Neural cell (in vitro differentiated cells): ENCODE results near the gene HNF1B.

ENCODE experiments used
- POLR2AphosphoS5 ChIP-seq: IDR thresholded peaks from 2 replicates; pipeline ENCODE4 v1.6.1; 2012
- TF ChIP-seq, protein P1 (sequence below): fragments of 450-650 bp; IDR thresholded peaks from 2 replicates; pipeline ENCODE4 v1.5.1; 2014; ENCODE audit warnings: antibody characterized with exemption, mild to moderate bottlenecking, moderate library complexity; ENCODE audit not compliant: poor library complexity, severe bottlenecking

DNA sequence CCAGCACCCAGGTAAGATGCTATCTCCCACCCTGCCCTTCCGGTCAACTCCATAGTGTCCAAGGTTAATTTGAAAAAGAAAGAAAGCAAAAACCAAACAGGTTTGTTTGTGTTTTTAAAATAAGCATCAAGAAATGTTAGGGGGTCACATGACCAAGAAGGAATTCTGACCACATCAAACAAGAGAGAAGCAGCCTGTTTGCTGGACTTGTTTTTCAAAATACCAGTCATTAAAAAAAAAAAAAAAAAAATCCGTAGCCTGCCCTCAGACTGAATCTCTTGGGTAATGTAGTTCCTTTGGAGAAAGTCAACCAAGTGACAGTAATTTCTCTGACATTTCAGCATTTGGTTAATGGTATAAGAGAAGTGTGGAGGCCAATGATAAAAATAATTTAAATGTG is 38.4 kb downstream of the HNF1B start:
- no peak for TF ChIP-seq POLR2AphosphoS5
- TF ChIP-seq, protein P1, sequence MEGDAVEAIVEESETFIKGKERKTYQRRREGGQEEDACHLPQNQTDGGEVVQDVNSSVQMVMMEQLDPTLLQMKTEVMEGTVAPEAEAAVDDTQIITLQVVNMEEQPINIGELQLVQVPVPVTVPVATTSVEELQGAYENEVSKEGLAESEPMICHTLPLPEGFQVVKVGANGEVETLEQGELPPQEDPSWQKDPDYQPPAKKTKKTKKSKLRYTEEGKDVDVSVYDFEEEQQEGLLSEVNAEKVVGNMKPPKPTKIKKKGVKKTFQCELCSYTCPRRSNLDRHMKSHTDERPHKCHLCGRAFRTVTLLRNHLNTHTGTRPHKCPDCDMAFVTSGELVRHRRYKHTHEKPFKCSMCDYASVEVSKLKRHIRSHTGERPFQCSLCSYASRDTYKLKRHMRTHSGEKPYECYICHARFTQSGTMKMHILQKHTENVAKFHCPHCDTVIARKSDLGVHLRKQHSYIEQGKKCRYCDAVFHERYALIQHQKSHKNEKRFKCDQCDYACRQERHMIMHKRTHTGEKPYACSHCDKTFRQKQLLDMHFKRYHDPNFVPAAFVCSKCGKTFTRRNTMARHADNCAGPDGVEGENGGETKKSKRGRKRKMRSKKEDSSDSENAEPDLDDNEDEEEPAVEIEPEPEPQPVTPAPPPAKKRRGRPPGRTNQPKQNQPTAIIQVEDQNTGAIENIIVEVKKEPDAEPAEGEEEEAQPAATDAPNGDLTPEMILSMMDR: no peak
